HG03095 (cell line): ENCODE data around the gene CACNG7.

ENCODE experiments used
- ATAC-seq: cut with Tn5 transposase; IDR thresholded peaks from one replicate; pipeline ENCODE4 v1.9.1; 2021; ENCODE audit warnings: moderate library complexity; ENCODE audit not compliant: unreplicated experiment

Gene CACNG7

GRCh38 chr19:53951436-53951835, 42.4 kb downstream of the CACNG7 start:
- ATAC-seq, result no peak

- no peak for ATAC-seq
Measured at GRCh38 chr19:53951947-53952346, 42.9 kb downstream of the CACNG7 start.

GRCh38 chr19:53953383-53953782, 44.3 kb downstream of the CACNG7 start:
- ATAC-seq, result no peak

GRCh38 chr19:53957448-53958167, 48.5 kb downstream of the CACNG7 start:
- no peak for ATAC-seq

GRCh38 chr19:53958168-53958571, 49.1 kb downstream of the CACNG7 start:
- ATAC-seq, result no peak

- no peak for ATAC-seq
Measured at GRCh38 chr19:53958823-53959757, 50.0 kb downstream of the CACNG7 start.

GRCh38 chr19:53960187-53960586, 51.1 kb downstream of the CACNG7 start:
- ATAC-seq, result no peak

GRCh38 chr19:53960886-53961285, 51.8 kb downstream of the CACNG7 start:
- no peak for ATAC-seq

GRCh38 chr19:53961523-53962356, 52.7 kb downstream of the CACNG7 start:
- no peak for ATAC-seq

GRCh38 chr19:53962887-53963431, 53.9 kb downstream of the CACNG7 start, which contains the start of gene CACNG8:
TSS of gene CACNG8 (plus strand) at chr19:53962937.
- ATAC-seq, result no peak

- no peak for ATAC-seq
Measured at GRCh38 chr19:53965091-53965490, 56.0 kb downstream of the CACNG7 start.

GRCh38 chr19:53966931-53967330, 57.9 kb downstream of the CACNG7 start:
- no peak for ATAC-seq

- no peak for ATAC-seq
Measured at GRCh38 chr19:53969366-53969765, 60.3 kb downstream of the CACNG7 start.

- ATAC-seq, result no peak
Measured at GRCh38 chr19:53971673-53972072, 62.6 kb downstream of the CACNG7 start.

GRCh38 chr19:53977429-53977990, 68.4 kb downstream of the CACNG7 start:
- ATAC-seq, result no peak

GRCh38 chr19:53977991-53978731, 69.1 kb downstream of the CACNG7 start:
- no peak for ATAC-seq

GRCh38 chr19:53978975-53979801, 70.1 kb downstream of the CACNG7 start:
- no peak for ATAC-seq

- ATAC-seq, result no peak
Measured at GRCh38 chr19:53980539-53981375, 71.7 kb downstream of the CACNG7 start.
